Measurements from ENCODE around the gene RAB11FIP5.
"Not testable (repeated sequence)": the region's sequence is repeated elsewhere in the genome, so short reads cannot be mapped to it uniquely, and the experiment has no call there.

RAB11FIP5 gene

DNA sequence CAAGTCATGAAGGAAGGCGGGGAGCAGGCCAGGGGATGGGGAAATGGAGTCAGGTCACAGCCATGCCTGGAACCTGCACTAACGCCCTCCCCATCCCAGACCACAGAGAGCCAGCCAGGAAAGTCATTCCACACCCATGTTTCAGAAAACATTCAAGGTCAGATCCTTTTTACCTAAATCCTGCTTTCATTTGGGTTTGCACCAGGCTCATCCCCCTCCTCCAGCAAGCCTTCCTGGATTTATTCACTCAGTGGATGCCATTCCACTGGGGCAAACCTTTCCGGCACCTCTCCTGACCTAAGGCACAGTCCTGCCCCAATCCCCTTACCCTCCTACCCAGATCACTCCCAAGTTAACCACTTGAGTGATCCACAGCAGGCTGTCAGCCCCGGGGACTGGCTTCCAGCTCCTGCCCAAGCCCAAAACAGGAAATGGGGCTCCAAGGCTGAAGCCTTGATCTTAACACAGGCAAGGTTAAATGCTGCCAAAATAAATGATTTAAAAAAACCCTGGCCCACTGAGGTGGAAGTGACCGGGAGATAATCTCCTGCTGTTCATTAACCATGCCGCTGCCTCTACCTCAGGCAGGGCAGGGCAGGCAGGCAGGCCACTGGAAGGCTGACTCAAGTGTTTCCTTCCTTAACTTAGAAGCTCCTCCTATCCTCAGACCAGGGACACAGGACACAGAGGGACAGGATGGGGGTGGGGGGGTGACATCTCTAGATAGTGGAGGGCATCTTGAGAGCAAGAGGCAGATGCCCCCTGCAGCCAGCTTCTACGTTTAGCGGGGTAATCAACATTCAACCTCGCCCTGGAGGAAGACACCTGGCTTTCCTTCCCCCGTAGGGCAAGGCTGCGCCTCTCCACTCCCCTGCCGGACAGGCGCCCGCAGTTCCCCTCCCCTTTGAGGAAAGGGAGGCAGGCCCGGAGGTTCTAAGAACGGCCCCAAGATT lies 1.4 kb downstream of the RAB11FIP5 start:
- no peak for DNase-seq

DNA sequence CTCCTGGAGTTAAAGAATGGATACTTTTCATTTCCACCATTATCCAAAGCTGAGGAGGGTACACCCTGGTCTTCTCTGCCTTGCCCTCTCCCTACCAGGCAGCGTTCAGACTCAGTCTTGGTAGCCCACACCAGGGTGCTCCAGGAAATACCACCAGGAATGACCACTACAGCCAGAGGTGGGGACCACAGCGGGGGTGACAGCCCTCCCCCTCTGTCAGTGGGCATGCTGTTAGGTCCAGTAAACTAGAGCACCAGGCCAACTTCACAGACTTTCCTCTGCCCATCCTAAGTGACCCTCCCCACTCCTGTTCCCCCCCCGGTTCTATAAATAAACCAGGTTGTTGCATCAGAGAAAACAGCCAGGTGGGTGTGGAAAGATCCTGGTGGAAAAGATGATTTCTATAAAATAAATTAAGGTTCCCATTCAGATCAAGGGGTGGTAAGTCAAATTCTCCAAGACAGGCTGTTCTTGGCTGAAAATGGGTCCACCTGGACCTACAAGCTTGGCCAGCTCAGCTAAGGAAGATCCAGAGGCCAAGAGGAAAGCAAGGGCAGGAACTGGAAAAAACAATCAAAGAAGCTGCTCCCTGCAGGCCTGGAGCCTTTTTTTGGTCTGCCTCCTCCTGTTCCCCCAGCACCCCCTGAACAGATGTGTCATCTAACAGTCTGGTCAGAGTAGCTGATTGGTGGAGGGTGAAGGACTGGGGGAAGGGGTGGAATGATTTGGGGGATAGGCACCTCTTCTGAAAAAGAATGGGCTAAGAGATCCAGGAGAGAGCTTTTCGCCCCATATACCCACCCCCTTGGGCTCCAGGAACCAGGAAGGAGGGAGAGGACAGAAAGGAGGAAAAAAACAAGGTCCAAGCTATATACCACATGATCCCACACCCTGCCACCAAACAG lies 2.3 kb downstream of the RAB11FIP5 start:
- no peak for DNase-seq

DNA sequence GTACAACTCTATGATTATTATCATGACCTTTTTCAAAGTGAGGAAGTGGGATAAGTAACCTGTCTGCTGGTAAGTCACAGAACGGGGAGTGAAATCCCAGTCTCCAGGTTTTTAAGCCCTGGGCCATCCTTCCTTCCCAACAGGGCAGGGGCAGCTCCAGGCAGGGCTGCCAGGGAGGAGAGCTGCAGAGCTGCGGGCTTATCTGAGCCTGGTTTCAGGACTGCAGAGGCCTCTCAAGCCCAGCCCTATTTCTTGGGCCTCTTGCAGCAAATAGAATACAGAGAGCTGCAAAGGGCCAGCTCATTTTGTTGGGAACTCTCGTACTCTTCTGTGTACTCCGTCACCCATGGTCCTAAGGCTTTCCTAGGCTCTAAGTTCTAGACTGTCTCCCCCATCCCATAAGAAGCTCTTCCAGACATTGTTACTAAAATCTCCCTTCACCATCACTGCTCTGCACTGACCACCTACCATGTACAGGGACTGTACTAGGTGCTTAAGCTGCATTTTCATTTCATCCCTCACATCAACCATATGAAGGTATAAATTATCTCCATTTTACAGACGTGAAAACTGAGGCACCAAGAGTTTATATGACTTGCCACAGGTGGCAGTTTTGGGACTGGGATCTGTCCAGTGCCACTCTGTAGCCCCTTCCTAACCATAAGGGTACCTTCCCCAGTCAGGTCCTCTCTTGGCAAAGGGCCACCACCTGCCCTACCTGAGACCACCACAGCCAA lies 3.1 kb downstream of the RAB11FIP5 start:
- no peak for DNase-seq

DNA sequence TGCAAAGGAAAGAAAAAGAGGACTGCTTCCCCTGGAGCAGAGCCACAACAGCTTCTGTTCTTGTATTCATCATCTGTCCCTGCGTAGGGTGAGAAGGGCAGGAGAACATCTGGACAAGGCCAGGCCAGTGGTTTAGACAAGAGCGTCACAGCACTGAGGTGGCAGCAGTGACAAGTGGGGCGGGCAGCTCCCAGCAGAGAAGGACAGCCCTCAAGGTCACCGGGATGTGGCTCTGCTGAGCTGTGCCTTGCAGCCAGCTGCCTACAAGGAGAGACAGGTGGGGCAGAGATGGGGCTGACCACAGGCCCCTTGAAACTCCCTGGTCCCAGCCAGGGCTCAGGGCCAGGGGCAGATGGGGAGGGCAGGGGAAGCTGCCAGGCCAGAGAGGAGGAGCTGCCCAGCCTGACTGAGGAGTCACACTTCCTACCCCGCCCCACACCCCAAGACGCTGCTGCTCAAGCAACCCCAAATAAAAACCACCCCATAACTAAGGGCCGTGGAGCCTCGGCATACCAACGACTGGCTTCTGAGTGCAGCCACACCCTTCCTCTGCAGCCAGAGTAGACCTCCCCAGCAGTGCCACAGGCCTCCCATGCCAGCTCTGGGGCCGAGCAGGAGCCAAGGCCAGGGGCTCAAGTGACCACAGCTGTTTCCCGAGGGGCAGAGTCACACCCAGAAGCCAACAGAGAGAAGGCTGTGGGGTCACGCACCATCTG lies 5.4 kb downstream of the RAB11FIP5 start:
- DNase-seq, result no peak

DNA sequence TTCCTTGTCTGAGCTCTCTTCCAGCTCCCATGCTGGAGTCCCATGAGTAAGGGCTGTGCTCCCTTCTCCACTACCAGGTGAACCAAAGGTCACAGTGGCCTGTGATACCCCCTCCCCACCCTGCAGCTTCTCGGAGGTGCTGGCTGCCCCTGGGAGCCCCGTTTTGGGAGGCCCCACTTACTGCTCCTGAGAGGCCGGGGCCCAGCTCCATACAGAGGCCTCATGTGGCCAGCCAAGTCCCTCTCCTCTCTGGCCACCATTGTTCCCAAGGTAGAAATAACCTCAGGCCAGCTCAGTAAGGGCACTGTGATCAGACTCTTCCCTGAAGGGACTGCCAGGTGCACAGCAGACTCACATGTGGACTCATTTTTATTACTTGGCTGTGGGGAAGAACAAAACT lies 6.0 kb downstream of the RAB11FIP5 start:
- DNase-seq, result no peak

DNA sequence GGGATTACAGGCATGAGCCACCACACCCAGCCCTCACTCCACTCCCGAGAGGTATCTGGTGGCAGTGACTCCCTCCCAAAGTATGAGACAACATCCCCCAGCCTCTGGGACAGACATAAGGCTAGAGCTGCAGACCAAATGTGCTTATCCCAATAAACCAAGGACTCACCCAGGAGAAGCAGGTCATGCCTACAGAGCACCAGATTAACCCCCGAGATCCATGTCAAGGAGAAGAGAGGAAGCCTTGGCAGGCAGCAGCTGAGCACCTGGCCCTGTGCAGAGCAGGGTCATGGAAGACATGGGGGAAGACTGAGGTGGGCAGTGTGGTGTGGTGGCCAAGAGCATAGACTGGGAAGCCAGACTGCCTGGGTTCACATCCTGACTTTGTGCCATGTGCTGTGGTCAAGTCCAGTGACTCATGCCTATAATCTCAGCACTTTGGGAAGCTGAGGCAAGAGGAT lies 7.2 kb downstream of the RAB11FIP5 start:
- no peak for DNase-seq

DNA sequence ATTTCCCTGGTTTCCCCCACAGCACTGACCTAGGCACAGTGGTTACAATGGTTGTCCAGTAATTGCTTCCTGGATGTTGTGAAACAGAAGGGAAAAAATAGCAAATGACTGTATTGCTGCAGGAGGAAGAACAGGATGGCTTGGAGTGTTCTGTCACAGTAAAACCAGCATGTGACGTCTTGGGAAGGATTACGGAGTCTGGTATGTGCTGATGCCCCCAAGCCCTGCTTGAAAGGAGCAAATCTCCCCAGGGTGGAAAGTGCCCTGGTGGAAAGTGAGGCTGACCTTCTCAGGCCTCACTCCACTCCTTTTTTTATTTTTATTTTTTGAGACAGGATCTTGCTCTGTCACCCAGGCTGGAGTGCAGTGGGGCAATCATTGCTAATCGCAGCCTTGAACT lies 7.8 kb downstream of the RAB11FIP5 start:
- no peak for DNase-seq

DNA sequence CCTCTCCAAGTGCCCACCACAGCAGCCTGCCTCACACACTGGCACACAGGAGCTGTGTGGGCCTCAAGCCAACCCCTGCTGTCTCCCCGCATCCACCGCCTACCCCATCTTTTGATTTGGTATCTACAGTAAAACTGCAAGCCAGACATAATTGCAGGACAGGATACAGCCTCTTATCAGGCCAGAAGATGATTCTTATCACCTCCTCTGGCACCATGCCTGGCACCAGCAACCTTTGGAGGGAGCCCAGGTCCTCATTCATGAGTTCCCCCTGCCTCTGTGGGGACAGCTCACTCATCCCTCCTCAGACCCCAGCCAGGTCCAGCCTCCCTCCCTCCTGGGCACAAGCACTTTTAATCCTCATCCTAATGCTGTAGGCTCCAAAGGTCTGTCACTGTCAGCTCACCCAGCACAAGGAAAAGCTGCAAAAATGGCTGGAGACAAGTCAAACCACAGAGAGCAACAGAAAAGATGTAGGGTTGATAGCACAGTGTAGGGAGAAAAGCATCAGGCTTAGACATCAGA lies 9.7 kb downstream of the RAB11FIP5 start:
- DNase-seq, result no peak

DNA sequence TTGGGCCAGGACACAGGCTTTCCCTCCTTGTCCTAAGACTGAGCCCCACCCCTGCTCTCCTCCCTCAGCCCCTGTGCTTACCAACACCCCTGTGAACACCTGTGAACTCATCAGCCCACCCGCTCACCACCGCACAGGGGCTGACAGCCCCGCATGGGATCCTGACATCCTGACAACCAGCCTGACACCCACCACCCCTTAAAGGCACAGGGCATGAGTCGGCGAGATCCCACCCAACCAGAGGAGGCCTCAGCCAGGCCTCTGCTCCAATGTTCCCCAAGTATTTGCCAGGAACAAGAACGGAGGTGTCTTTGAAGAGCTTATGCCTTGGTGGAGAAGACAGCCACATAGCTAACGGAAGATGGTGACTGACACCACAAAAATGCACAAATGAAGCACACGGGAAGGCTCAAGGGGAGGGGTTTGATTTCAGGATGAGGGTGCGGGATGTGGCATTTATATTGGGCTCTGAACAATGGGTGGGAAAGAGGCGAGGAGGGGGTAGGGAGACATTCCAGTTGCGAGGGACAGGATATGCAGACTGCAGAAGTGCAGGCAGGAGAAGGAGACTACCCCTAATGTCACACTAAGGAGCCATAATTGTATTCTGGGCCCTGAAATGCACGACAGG lies 11.0 kb downstream of the RAB11FIP5 start:
- no peak for DNase-seq

DNA sequence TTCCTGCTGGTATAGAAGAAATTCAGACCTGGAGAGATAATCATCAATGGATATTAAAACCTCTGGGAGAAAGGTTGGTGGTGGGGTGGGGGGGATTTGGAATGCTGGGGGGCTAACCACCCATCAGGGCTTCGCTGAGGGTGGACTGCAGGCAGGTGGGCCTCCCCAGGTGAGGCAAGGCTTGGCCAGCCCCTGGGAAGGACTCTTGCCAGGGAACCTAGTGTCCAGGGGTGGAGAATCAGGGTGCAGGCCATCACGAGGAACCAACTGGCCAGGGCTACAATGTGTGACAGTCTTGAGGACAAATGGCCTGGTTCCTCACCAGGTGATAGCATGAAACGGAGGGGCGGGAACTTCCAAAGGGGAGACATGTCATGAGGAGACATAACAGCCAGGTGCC lies 11.8 kb downstream of the RAB11FIP5 start:
- DNase-seq, result no peak

DNA sequence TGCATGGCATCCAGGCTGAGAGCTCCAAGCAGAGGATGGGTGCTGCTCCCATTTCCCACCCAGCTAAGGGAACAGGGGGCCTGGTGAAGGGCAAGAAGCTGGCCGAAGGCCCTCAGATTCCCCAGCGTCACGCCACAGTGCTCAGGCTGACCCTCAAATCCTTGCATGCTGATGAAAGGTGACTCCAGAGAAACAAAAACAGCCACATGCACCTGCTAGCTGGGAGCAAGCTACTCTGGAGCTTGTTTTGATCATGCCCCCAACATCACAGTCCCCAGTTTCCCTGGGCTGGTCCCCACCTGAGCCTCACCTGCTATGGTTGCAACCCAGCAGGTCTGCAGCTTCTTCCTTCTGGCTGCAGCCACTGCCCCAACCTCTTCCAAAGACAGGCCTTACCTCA lies 13.3 kb downstream of the RAB11FIP5 start:
- DNase-seq, result no peak

DNA sequence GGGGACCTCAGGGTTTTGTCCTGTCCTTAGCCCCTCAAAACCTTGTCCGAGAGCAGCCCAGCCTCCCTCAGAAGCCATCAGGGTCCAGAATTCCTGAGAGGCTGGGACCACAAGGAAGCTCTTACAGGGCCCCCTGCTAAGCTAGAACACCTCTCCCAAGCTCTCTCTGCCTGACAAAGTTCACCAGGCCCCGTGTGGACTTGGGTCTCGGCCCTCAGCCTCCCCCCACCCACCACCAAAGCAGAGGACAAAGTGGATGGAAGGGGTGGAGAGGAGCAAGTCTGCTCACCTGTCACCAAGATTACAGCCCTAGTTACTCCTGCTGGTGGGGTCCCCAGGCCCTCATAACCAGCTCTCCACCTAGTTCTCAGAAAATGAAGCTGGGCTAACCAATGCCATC lies 16.8 kb downstream of the RAB11FIP5 start:
- DNase-seq, result no peak

DNA sequence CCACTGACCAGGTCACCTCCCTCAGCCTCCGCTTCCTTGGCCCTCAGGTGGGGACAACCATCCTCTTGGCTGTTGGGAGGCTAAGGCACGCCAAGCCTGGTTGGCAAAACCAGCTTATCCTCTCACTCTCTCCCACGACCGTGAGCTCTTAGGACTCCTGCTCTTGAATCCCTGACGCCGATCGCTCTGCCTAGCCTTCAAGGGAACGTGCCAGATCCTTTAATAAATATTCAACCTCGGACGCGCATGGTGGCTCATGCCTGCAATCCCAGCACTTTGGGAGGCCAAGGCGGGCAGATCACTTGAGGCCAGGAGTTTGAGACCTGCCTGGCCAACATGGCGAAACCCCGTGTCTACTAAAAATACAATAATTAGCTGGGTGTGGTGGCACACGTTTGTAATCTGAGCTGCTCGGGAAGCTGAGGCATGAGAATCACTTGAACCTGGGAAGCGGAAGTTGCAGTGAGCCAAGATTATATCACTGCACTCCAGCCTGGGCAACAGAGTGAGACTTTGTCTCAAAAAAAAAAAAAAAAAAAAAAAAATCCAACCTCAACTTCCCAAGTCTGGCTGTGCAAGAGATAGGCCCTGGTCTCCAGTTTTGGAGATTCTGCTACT lies 19.0 kb downstream of the RAB11FIP5 start:
- DNase-seq, result not testable (repeated sequence)

DNA sequence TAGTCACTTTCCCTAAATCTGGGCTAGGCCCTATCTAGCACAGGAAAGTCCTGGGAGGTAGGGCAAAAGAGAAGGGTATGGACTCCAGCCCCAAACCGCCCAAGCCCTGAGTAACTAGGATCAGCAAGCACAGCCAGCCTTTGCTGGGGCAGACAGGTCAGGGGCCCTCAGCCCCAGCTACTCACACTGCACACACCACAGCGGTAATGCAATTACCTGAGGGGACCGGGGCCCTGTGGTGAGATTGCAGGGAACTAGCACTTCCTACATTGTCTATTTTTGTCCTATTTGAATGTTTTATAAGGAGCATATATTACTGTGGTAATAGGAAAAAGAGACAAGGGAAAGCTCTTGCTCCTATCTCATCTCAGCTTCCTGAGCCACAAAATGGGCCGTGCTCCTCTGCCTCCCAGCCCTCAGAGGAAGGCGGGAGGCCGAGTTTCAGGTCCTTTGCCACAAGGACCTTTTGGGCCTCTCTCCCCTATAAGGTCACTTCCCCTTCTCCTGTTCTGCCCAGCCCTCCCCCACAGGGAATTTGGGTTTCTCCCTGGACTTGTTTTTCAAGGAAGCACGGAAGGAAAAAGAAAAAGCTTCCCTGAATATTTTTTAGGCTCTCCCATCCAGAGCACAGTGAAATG lies 20.5 kb downstream of the RAB11FIP5 start:
- no peak for DNase-seq

DNA sequence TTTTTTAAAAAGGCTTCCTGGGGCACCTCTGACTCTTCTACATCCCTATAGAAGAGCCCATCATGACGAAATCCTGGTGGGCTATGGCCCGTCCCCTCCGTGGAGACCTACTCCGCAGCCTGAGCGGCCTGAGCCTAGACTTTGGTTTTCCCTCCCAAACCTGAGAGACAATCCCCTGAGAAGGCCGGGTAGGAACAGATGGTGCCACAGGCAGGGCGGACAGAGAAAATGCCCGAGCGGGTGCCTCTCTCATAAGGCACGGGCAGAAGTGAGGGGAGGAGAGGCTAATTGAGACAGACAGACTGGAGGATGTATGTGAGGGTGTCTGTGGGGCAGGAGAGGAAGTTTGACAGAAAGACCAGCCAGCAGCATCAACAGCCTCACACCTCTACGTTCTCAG lies 21.1 kb downstream of the RAB11FIP5 start:
- DNase-seq, result no peak

DNA sequence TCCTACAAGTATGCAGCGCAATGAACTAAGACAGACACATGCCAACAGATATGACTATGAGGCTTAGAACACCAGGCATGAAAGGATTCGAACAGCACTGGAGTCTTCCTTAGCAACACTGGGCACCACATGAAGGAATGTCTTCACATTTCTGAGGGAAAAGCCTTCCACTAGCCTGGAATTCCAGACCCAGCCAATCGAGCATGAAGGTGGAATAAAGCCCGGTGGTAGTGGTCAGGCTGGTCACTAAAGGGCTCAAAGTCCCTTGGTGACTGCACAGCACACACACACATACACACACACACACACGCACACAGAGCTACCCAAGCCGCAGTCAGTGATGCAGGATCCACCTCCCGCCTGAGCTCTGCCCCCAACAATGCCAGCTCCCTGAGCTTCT lies 21.6 kb downstream of the RAB11FIP5 start:
- no peak for DNase-seq

DNA sequence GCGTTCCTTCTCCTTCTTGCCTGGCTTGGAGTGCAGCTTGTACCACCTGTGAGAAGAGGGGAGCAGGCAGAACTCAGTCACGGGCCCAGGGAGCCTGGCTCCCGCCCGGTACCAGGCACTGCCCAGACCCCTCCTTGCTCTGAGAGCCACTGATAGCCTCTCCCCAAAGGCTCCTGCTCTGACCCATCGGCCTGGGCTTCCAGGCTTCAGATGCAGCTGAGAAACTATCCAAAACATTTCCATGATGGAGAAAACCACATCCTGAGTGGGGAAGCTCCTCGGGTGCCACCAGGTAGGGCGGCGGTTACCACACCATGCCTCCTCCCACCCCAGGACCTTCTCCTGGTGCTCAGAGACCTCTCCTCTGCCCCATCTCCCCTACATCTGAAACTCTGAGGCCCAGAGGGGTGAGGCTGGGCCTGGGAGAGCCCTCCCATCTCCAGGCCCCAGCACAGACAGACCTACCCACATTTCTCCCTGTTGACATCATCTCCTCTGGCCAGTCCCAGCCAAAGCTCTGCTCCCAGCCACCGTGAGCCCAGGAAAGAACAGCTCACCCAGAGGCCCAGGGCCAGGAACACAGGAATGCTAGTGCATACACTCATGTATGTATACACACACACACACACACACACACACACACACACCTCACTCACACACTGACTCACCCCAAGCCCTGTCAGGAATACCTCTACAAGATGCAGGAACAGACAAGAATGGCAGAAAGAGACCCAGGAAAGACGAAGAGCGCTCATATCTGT lies 23.3 kb downstream of the RAB11FIP5 start:
- no peak for DNase-seq

DNA sequence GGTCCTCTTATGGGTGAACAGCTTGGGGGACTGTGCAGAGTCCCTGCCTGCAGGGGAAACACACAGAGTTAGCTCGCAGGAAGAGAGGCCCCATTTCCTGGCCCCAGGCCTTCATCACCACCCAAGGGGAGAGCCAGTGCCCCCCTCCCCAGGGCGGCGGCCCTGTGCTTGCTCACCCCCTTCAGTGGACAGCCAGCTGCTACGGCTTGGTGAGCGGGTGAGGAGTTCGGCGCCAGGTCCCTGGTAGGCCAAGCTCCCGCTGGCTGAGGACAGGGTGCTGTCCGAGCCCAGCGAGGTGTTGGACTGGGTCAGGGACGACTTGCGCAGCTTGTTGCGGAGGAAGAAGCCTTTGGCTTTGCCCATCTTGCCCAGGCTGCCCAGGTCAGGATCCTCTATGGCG lies 24.0 kb downstream of the RAB11FIP5 start:
- no peak for DNase-seq

DNA sequence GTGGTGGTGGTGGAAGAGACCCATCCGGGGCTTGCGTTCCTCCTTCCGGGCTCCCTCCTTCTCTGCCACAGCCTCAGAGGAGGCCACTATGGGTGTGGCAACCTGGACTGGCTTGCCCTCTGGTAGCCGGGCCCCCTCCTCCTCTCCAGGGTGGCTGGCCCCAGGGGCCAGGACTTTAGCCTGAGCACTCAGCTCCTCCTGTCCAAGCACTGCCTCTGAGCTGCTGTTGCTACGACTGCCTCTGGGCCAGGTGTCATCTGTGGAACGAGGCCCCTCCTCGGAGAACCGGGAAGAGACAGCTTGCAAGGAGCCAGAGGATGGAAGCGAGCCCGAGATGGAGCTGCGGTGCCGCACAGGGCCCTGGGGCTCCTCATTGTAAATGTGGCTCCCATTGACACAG lies 24.5 kb downstream of the RAB11FIP5 start:
- no peak for DNase-seq

DNA sequence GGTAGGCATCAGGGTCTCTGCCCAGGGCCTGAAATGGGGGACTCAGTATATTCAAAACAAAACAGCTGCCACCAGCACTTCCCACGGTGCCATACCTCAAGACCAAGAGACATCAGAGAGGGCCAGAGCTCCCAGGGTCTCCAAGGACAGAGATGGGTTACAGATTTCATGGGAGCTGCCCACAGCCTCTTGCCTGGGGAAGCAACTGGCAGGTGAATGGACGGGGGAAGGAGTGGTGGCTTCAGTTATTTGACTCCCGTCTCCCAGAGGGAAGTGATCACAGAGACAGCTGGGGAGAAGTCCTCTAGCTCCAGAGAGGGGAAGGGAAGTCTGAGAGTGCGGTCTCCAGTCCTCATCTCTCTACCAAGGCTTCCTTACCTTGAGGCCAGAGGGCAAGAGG lies 25.4 kb downstream of the RAB11FIP5 start:
- DNase-seq, result no peak
